GM21390 (cell line): ENCODE data around the gene ATP13A4.

Experiments
- ATAC-seq: cut with Tn5 transposase; IDR thresholded peaks from one replicate; pipeline ENCODE4 v1.9.1; 2021; ENCODE audit not compliant: unreplicated experiment

ATP13A4 gene

GRCh38 chr3:193498215-193498614 lies 56.5 kb downstream of the ATP13A4 start:
- ATAC-seq, result no peak

- ATAC-seq, result no peak
Measured at GRCh38 chr3:193496658-193497057, 58.0 kb downstream of the ATP13A4 start.

- no peak for ATAC-seq
Measured at GRCh38 chr3:193491026-193491425, 63.7 kb downstream of the ATP13A4 start.

- no peak for ATAC-seq
Measured at GRCh38 chr3:193490580-193490979, 64.1 kb downstream of the ATP13A4 start.

GRCh38 chr3:193489949-193490348 lies 64.7 kb downstream of the ATP13A4 start:
- ATAC-seq, result no peak

GRCh38 chr3:193488741-193489140 lies 66.0 kb downstream of the ATP13A4 start:
- no peak for ATAC-seq

- no peak for ATAC-seq
Measured at GRCh38 chr3:193483988-193484539, 70.6 kb downstream of the ATP13A4 start.

GRCh38 chr3:193481436-193481835 lies 73.3 kb downstream of the ATP13A4 start:
- no peak for ATAC-seq

GRCh38 chr3:193474446-193474845 lies 80.2 kb downstream of the ATP13A4 start:
- ATAC-seq, result no peak

GRCh38 chr3:193470710-193471109 lies 84.0 kb downstream of the ATP13A4 start:
- no peak for ATAC-seq

GRCh38 chr3:193465992-193466608 lies 88.6 kb downstream of the ATP13A4 start:
- no peak for ATAC-seq

- ATAC-seq, result no peak
Measured at GRCh38 chr3:193464889-193465288, 89.8 kb downstream of the ATP13A4 start.

GRCh38 chr3:193457526-193457925 lies 97.2 kb downstream of the ATP13A4 start:
- no peak for ATAC-seq

- no peak for ATAC-seq
Measured at GRCh38 chr3:193452338-193452737, 102.4 kb downstream of the ATP13A4 start.

- no peak for ATAC-seq
Measured at GRCh38 chr3:193451902-193452301, 102.8 kb downstream of the ATP13A4 start.

- no peak for ATAC-seq
Measured at GRCh38 chr3:193446965-193447602, 107.6 kb downstream of the ATP13A4 start.

GRCh38 chr3:193439423-193439822 lies 115.3 kb downstream of the ATP13A4 start:
- ATAC-seq, result no peak

GRCh38 chr3:193418576-193419373 lies 135.9 kb downstream of the ATP13A4 start:
- ATAC-seq, result no peak

GRCh38 chr3:193416629-193417028 lies 138.1 kb downstream of the ATP13A4 start:
- ATAC-seq, result no peak

GRCh38 chr3:193407688-193408087 lies 147.0 kb downstream of the ATP13A4 start:
- ATAC-seq, result no peak

GRCh38 chr3:193407112-193407511 lies 147.6 kb downstream of the ATP13A4 start:
- no peak for ATAC-seq

GRCh38 chr3:193403307-193403706 lies 151.4 kb downstream of the ATP13A4 start:
- no peak for ATAC-seq
